Keratinocyte (primary cell): Measurements from ENCODE around the gene SLC44A3. TPM values are rescaled to one million over a fixed set of nuclear protein-coding genes. Genes with fewer than 3 reads are reported as not detected.

Experiments used
- DNase-seq: peaks from one replicate; pipeline ENCODE4 v3.0.0-alpha.2; 2011; ENCODE audit warnings: low read depth, missing footprints, low spot score
- FAIRE-seq: peaks from 2 replicates; lab custom pipeline; 2011; peaks lifted over from hg19 to GRCh38; lab: Jason Lieb, UNC
- H2AFZ ChIP-seq: 2 replicates; pipeline ENCODE4 v1.6.0; 2012; ENCODE audit warnings: low read length, control low read depth, inconsistent platforms; ENCODE audit not compliant: control insufficient read depth
- H3K27ac ChIP-seq: 2 replicates; pipeline ENCODE4 v1.5.1; 2011; ENCODE audit warnings: low read length; ENCODE audit not compliant: control insufficient read depth, insufficient read depth
- H3K27me3 ChIP-seq: 3 replicates; pipeline ENCODE4 v1.6.0; 2011; ENCODE audit warnings: low read length; ENCODE audit not compliant: control insufficient read depth, insufficient read depth; ENCODE audit errors: extremely low read depth
- H3K36me3 ChIP-seq, 2 experiments: 2 replicates in 1 of 2; 3 replicates in 1 of 2; pipeline ENCODE4 v1.5.1; 2011; ENCODE audit warnings: low read length in 2 of 2, mild to moderate bottlenecking in 1 of 2; ENCODE audit not compliant: control insufficient read depth in 2 of 2, insufficient read depth in 2 of 2; ENCODE audit errors: extremely low read depth in 1 of 2
- H3K4me1 ChIP-seq: 3 replicates; pipeline ENCODE4 v1.5.1; 2011; ENCODE audit warnings: low read length; ENCODE audit not compliant: control insufficient read depth, insufficient read depth; ENCODE audit errors: extremely low read depth
- H3K4me2 ChIP-seq: 3 replicates; pipeline ENCODE4 v1.6.0; 2011; ENCODE audit warnings: low read depth, low read length; ENCODE audit not compliant: control insufficient read depth, insufficient read depth; ENCODE audit errors: extremely low read depth
- H3K4me3 ChIP-seq, 3 experiments: fragments of 200-600 bp in 1 of 3; sonication (generic) in 1 of 3; 2 replicates in 2 of 3; 3 replicates in 1 of 3; pipeline ENCODE4 v1.5.1; 2011 to 2016; ENCODE audit warnings: low read length in 3 of 3, mild to moderate bottlenecking in 3 of 3, control low read depth in 2 of 3, inconsistent platforms in 1 of 3, low read depth in 1 of 3, mixed read lengths in 1 of 3, mixed run types in 1 of 3, moderate library complexity in 1 of 3; ENCODE audit not compliant: control insufficient read depth in 2 of 3, insufficient read depth in 2 of 3; ENCODE audit errors: extremely low read depth in 1 of 3
- H3K79me2 ChIP-seq: 2 replicates; pipeline ENCODE4 v1.6.0; 2012; ENCODE audit warnings: low read length; ENCODE audit not compliant: control insufficient read depth, insufficient read depth
- H3K9ac ChIP-seq: 3 replicates; pipeline ENCODE4 v1.6.0; 2011; ENCODE audit warnings: low read length; ENCODE audit not compliant: control insufficient read depth, insufficient read depth; ENCODE audit errors: extremely low read depth
- H3K9me1 ChIP-seq: 3 replicates; pipeline ENCODE4 v1.6.0; 2011; ENCODE audit warnings: low read length; ENCODE audit not compliant: control insufficient read depth, insufficient read depth; ENCODE audit errors: extremely low read depth
- H3K9me3 ChIP-seq: 2 replicates; pipeline ENCODE4 v1.5.1; 2012; ENCODE audit warnings: low read depth, low read length; ENCODE audit not compliant: control insufficient read depth
- H4K20me1 ChIP-seq: 3 replicates; pipeline ENCODE4 v1.6.0; 2011; ENCODE audit warnings: low read length; ENCODE audit not compliant: control insufficient read depth, insufficient read depth; ENCODE audit errors: extremely low read depth
- CTCF ChIP-seq, 3 experiments: IDR thresholded peaks in 1 of 3; conservative IDR thresholded peaks in 1 of 3; optimal IDR thresholded peaks in 1 of 3; 2 replicates in 2 of 3; 3 replicates in 1 of 3; pipeline versions ENCODE3 to v1.5.1; 2011; ENCODE audit warnings: low read length in 3 of 3, mild to moderate bottlenecking in 3 of 3, moderate library complexity in 2 of 3, control low read depth in 1 of 3, inconsistent platforms in 1 of 3; ENCODE audit not compliant: insufficient read depth in 2 of 3; ENCODE audit errors: extremely low read depth in 1 of 3
- EZH2 ChIP-seq: IDR thresholded peaks from one replicate; pipeline ENCODE4 v1.6.1; 2012; ENCODE audit warnings: inconsistent platforms, mild to moderate bottlenecking, low read length, moderate library complexity
- dilution Hi-C: fragments of 300-500 bp; cut with MboI; formaldehyde crosslinking; loops from one replicate; pipeline ENCODE4 v1.7.0; 2020; ENCODE audit warnings: low sequenced_read_pairs; ENCODE audit not compliant: extremely low pct_ligation_motif_present
- polyA plus RNA-seq, 5 experiments: library from polyadenylated mRNA; depleted of rRNA in 3 of 5; stranded (reverse) in 3 of 5; stranded (forward) in 1 of 5; unstranded in 1 of 5; fragments of >200 nt; gene quantifications; 1 replicate in 1 of 5; 2 replicates in 3 of 5; 3 replicates in 1 of 5; pipeline versions ENCODE4 v1.2.1 to v1.2.3, GENCODE V29; 2011 to 2012; ENCODE audit warnings: missing spikeins in 2 of 5, low read depth in 1 of 5, low replicate concordance in 1 of 5

The SLC44A3 gene
- polyA plus RNA-seq, 1 donor (not counting 4 experiments of a cell fraction or from before 2014, with no cell fraction given): 7.3 TPM

DNA sequence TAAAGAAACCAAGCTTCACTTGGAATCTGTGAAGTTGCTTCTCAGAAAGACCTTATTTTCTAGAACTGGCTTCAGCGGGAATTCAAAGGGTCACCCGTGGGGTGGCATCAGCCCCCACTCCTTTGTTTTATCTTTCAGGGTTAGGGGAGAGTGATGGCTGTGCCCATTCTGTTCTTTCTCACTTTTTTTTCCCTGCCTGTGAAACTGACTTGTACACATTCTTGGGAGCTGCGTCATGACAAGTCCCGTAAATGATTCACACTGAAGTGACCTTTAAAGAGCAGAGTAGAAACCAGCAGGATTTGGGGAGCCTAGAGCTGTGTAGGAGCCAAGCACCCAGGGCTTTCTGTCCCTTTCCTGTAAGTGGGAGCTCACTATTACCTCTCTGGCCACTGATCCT lies 43.8 kb downstream of the SLC44A3 start:
- Histone ChIP-seq H3K27ac (peak overlapping the region; percentile 79), H3K9me3 (no peaks in the 10 kb centered on the region), H3K4me2 (peak overlapping the region; percentile 90), H3K4me3 (peak overlapping the region in 2 of 3 experiments; percentile 52 to 66), H2AFZ (no peak overlapping the region), H3K9ac (peak overlapping the region; percentile 65), H3K79me2 (no peaks in the 10 kb centered on the region), H4K20me1 (no peaks in the 10 kb centered on the region), H3K4me1 (peaks cover 39% of the 10 kb centered on the region), H3K27me3 (no peaks in the 10 kb centered on the region), H3K36me3 (no peaks in the 10 kb centered on the region), H3K9me1 (no peaks in the 10 kb centered on the region)
- TF ChIP-seq EZH2: no peak
- no peak for TF ChIP-seq CTCF (optimal IDR thresholded peaks at IDR 0.05 in 1 of 3, IDR thresholded peaks at IDR 0.05 in 1 of 3, conservative IDR thresholded peaks at IDR 0.05 in 1 of 3; ENCODE audit: extremely low read depth in 1 of 3, insufficient read depth in 2 of 3, low read length in 3 of 3)
- peak; percentile 90 for FAIRE-seq
- dilution Hi-C loops: no loop called here
- peak; percentile 58 for DNase-seq

GRCh38 chr1:94864821-94865220 lies 44.7 kb downstream of the SLC44A3 start:
- Histone ChIP-seq H3K9me1 (no peaks in the 10 kb centered on the region), H3K79me2 (no peaks in the 10 kb centered on the region), H3K4me2 (peak overlapping the region; percentile 90), H3K9me3 (no peaks in the 10 kb centered on the region), H3K9ac (peak overlapping the region; percentile 65), H3K4me3 (peak overlapping the region in 1 of 3 experiments; percentile 1), H3K36me3 (no peaks in the 10 kb centered on the region), H3K4me1 (peaks cover 39% of the 10 kb centered on the region), H2AFZ (no peak overlapping the region), H4K20me1 (no peaks in the 10 kb centered on the region), H3K27ac (peak overlapping the region; percentile 79), H3K27me3 (no peaks in the 10 kb centered on the region)
- dilution Hi-C loops: no loop called here
- DNase-seq (no peak), FAIRE-seq (no peak)
- TF ChIP-seq EZH2: no peak
- no peak for TF ChIP-seq CTCF (optimal IDR thresholded peaks at IDR 0.05 in 1 of 3, IDR thresholded peaks at IDR 0.05 in 1 of 3, conservative IDR thresholded peaks at IDR 0.05 in 1 of 3; ENCODE audit: extremely low read depth in 1 of 3, insufficient read depth in 2 of 3, low read length in 3 of 3)
